OCI-LY3 (cell line): Measurements from ENCODE around the gene DNAH14.
A peak's percentile ranks its signal among the peaks of the same experiment; 100 is the strongest.
"Not testable (repeated sequence)": the region's sequence is repeated elsewhere in the genome, so short reads cannot be mapped to it uniquely, and the experiment has no call there.

Experiments
- H2AFZ ChIP-seq: fragments of 200-600, 300-600 bp; shearing (Covaris generic); 2 replicates; pipeline ENCODE4 v1.6.0; 2014; ENCODE audit warnings: antibody characterized with exemption, low read depth, low read length
- H3K27ac ChIP-seq: fragments of 200-600, 300-600 bp; sonication (generic); 2 replicates; pipeline ENCODE4 v1.5.1; 2014; ENCODE audit warnings: mild to moderate bottlenecking, low read length, moderate library complexity, mixed read lengths
- H3K27me3 ChIP-seq: fragments of 200-600, 300-600 bp; sonication (generic); 2 replicates; pipeline ENCODE4 v1.6.1; 2014; ENCODE audit warnings: low read depth, low read length, mixed read lengths
- H3K36me3 ChIP-seq: fragments of 200-600, 300-600 bp; sonication (generic); replicated peaks from 2 replicates; pipeline ENCODE3; 2014; ENCODE audit warnings: low read depth, low read length, mixed read lengths
- H3K4me1 ChIP-seq: fragments of 300-600, 200-600 bp; sonication (generic); 2 replicates; pipeline ENCODE4 v1.6.1; 2014; ENCODE audit warnings: low read length, mixed read lengths
- H3K4me2 ChIP-seq: fragments of 200-600, 300-600 bp; sonication (generic); 2 replicates; pipeline ENCODE4 v1.6.1; 2014; ENCODE audit warnings: low read length, mixed read lengths
- H3K4me3 ChIP-seq: fragments of 300-600, 200-600 bp; sonication (generic); 2 replicates; pipeline ENCODE4 v1.5.1; 2014; ENCODE audit warnings: antibody characterized with exemption, mild to moderate bottlenecking, low read length, moderate library complexity
- H3K79me2 ChIP-seq: fragments of 300-600, 200-600 bp; shearing (Covaris generic); 2 replicates; pipeline ENCODE4 v1.6.1; 2014; ENCODE audit warnings: mild to moderate bottlenecking, low read length, mixed read lengths
- H3K9ac ChIP-seq: fragments of 300-600, 200-600 bp; shearing (Covaris generic); 2 replicates; pipeline ENCODE4 v1.6.0; 2014; ENCODE audit warnings: mild to moderate bottlenecking, low read length, moderate library complexity
- H3K9me3 ChIP-seq: fragments of 200-600, 300-600 bp; shearing (Covaris generic); 2 replicates; pipeline ENCODE4 v1.6.1; 2014; ENCODE audit warnings: low read length, mixed read lengths; ENCODE audit not compliant: insufficient read depth
- H4K20me1 ChIP-seq: fragments of 200-600, 300-600 bp; sonication (generic); 2 replicates; pipeline ENCODE4 v1.6.1; 2016; ENCODE audit warnings: low read length, mixed read lengths; ENCODE audit not compliant: insufficient read depth
- EZH2phosphoT487 ChIP-seq: fragments of 200-600 bp; shearing (Covaris generic); IDR thresholded peaks from 2 replicates; pipeline ENCODE4 v1.6.1; 2018; ENCODE audit warnings: antibody characterized with exemption, mixed run types, low read depth
- TF ChIP-seq, protein P1 (sequence below): fragments of 200-600, 300-600 bp; sonication (generic); IDR thresholded peaks from 2 replicates; pipeline ENCODE4 v1.5.1; 2014; ENCODE audit warnings: antibody characterized with exemption, low read length, low read depth

Gene DNAH14

GRCh38 chr1:224998185-224998584 lies 68.7 kb downstream of the DNAH14 start:
- no peak overlapping the region for H3K4me3 ChIP-seq
- H3K4me1 ChIP-seq, result no peaks in the 10 kb centered on the region
- H3K27ac ChIP-seq, result no peak overlapping the region
- no peaks in the 10 kb centered on the region for H3K79me2 ChIP-seq
- peaks cover 6% of the 10 kb centered on the region; the same call in 1 of the 2 replicates for H3K9me3 ChIP-seq
- peaks cover 20% of the 10 kb centered on the region for H3K36me3 ChIP-seq
- no peak overlapping the region for H2AFZ ChIP-seq
- H3K27me3 ChIP-seq, result no peaks in the 10 kb centered on the region
- H4K20me1 ChIP-seq, result no peaks in the 10 kb centered on the region
- no peak overlapping the region for H3K9ac ChIP-seq
- TF ChIP-seq, protein P1, sequence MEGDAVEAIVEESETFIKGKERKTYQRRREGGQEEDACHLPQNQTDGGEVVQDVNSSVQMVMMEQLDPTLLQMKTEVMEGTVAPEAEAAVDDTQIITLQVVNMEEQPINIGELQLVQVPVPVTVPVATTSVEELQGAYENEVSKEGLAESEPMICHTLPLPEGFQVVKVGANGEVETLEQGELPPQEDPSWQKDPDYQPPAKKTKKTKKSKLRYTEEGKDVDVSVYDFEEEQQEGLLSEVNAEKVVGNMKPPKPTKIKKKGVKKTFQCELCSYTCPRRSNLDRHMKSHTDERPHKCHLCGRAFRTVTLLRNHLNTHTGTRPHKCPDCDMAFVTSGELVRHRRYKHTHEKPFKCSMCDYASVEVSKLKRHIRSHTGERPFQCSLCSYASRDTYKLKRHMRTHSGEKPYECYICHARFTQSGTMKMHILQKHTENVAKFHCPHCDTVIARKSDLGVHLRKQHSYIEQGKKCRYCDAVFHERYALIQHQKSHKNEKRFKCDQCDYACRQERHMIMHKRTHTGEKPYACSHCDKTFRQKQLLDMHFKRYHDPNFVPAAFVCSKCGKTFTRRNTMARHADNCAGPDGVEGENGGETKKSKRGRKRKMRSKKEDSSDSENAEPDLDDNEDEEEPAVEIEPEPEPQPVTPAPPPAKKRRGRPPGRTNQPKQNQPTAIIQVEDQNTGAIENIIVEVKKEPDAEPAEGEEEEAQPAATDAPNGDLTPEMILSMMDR, result no peak
- no peak for TF ChIP-seq EZH2phosphoT487
- no peak overlapping the region for H3K4me2 ChIP-seq

- no peaks in the 10 kb centered on the region for H3K79me2 ChIP-seq
- peaks cover 14% of the 10 kb centered on the region for H3K36me3 ChIP-seq
- H3K4me1 ChIP-seq, result no peaks in the 10 kb centered on the region
- H4K20me1 ChIP-seq, result no peaks in the 10 kb centered on the region
- H3K4me2 ChIP-seq, result no peak overlapping the region
- H3K9ac ChIP-seq, result no peak overlapping the region
- no peak overlapping the region for H3K4me3 ChIP-seq
- H3K9me3 ChIP-seq, result no peaks in the 10 kb centered on the region
- no peaks in the 10 kb centered on the region for H3K27me3 ChIP-seq
- no peak overlapping the region for H2AFZ ChIP-seq
- TF ChIP-seq EZH2phosphoT487, result no peak
- TF ChIP-seq, protein P1, result peak; percentile 24; the same call in 1 of the 2 replicates
- no peak overlapping the region for H3K27ac ChIP-seq
These were observed 74.9 kb downstream of the DNAH14 start for GRCh38 chr1:225004396-225004795.

DNA sequence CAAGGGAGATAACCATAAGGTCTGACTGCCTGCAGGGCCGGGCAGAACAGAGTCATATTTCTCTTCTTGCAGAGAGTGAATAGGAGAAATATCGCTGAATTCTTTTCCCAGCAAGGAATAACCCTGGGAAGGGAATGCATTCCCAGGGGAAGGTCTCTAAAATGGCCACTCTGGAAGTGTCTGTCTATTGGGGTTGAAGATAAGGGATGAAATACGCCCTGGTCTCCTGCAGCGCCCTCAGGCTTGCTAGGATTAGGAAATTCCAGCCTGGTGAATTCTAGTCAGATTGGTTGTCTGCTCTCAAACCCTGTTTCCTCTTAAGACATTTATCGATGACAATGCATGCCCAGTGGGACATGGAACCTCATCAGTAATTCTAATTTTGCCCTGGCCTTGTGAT lies 76.9 kb downstream of the DNAH14 start:
- H3K36me3 ChIP-seq, H3K4me2 ChIP-seq, H4K20me1 ChIP-seq, H2AFZ ChIP-seq, H3K9ac ChIP-seq, H3K9me3 ChIP-seq, H3K27me3 ChIP-seq, H3K27ac ChIP-seq, H3K4me1 ChIP-seq, H3K79me2 ChIP-seq, H3K4me3 ChIP-seq: not testable (repeated sequence)

- H3K4me2 ChIP-seq, H3K27ac ChIP-seq, H2AFZ ChIP-seq, H3K9me3 ChIP-seq, H4K20me1 ChIP-seq, H3K4me1 ChIP-seq, H3K79me2 ChIP-seq, H3K27me3 ChIP-seq, H3K9ac ChIP-seq, H3K36me3 ChIP-seq, H3K4me3 ChIP-seq: not testable (repeated sequence)
These were observed 78.6 kb downstream of the DNAH14 start for GRCh38 chr1:225008050-225008449.

- Histone ChIP-seq H3K4me2 (no peak overlapping the region), H3K9me3 (no peaks in the 10 kb centered on the region), H2AFZ (no peak overlapping the region), H3K79me2 (no peaks in the 10 kb centered on the region), H3K27ac (no peak overlapping the region), H3K4me3 (no peak overlapping the region), H3K36me3 (peaks cover 17% of the 10 kb centered on the region), H3K9ac (no peak overlapping the region), H4K20me1 (no peaks in the 10 kb centered on the region), H3K4me1 (no peaks in the 10 kb centered on the region), H3K27me3 (no peaks in the 10 kb centered on the region)
- TF ChIP-seq, protein P1, result no peak
- TF ChIP-seq EZH2phosphoT487, result no peak
These were observed 91.6 kb downstream of the DNAH14 start for GRCh38 chr1:225021037-225021436.
